HepG2 (cell line): Measurements from ENCODE around the gene GIMD1.

Experiments used
- MEF2D ChIP-seq: sonication (generic); formaldehyde crosslinking; IDR thresholded peaks from 2 replicates; pipeline ENCODE4 v1.5.1; 2020; ENCODE audit warnings: mild to moderate bottlenecking, missing genetic modification reagents
- MTA1 ChIP-seq: sonication (generic); formaldehyde crosslinking; IDR thresholded peaks from 2 replicates; pipeline ENCODE4 v1.4.0; 2020; ENCODE audit warnings: missing genetic modification reagents, mild to moderate bottlenecking, borderline replicate concordance
- STAT5B ChIP-seq: sonication (generic); formaldehyde crosslinking; IDR thresholded peaks from 2 replicates; pipeline ENCODE4 v1.4.0; 2020; ENCODE audit warnings: missing genetic modification reagents
- ZNF101 ChIP-seq: sonication (generic); formaldehyde crosslinking; IDR thresholded peaks from 2 replicates; pipeline ENCODE4 v1.4.0; 2020; ENCODE audit warnings: mild to moderate bottlenecking, low read depth, missing genetic modification reagents, borderline replicate concordance
- TF ChIP-seq, protein P1 (sequence below): fragments of 450-650 bp; IDR thresholded peaks from 2 replicates; pipeline ENCODE4 v1.6.1; 2016
- TF ChIP-seq, protein P2 (sequence below): sonication (generic); formaldehyde crosslinking; IDR thresholded peaks from 2 replicates; pipeline ENCODE4 v1.4.0; 2020; ENCODE audit warnings: low read depth, missing genetic modification reagents

DNA sequence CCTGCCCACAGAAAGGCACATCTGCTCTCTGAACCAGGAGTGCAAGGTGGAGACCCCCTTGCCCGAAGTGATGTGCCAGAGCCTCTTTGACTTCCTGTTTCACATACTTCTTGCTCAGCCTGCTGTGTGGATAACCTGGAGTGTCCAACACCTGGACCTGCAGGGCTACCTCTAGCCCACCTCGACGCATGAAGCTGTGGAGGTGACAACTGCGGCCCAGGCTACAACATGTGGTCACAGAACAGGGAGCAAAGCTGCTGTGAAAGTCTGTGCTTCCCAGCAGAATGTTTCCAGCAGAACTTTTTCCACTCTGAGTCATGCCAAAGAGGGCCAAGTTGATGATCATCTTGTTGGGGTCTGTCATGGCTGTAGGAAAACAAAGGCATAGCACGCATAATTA, 1.5 kb downstream of the GIMD1 start:
- TF ChIP-seq MTA1: no peak
- TF ChIP-seq, protein P1, sequence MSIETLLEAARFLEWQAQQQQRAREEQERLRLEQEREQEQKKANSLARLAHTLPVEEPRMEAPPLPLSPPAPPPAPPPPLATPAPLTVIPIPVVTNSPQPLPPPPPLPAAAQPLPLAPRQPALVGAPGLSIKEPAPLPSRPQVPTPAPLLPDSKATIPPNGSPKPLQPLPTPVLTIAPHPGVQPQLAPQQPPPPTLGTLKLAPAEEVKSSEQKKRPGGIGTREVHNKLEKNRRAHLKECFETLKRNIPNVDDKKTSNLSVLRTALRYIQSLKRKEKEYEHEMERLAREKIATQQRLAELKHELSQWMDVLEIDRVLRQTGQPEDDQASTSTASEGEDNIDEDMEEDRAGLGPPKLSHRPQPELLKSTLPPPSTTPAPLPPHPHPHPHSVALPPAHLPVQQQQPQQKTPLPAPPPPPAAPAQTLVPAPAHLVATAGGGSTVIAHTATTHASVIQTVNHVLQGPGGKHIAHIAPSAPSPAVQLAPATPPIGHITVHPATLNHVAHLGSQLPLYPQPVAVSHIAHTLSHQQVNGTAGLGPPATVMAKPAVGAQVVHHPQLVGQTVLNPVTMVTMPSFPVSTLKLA: no peak
- TF ChIP-seq, protein P2, sequence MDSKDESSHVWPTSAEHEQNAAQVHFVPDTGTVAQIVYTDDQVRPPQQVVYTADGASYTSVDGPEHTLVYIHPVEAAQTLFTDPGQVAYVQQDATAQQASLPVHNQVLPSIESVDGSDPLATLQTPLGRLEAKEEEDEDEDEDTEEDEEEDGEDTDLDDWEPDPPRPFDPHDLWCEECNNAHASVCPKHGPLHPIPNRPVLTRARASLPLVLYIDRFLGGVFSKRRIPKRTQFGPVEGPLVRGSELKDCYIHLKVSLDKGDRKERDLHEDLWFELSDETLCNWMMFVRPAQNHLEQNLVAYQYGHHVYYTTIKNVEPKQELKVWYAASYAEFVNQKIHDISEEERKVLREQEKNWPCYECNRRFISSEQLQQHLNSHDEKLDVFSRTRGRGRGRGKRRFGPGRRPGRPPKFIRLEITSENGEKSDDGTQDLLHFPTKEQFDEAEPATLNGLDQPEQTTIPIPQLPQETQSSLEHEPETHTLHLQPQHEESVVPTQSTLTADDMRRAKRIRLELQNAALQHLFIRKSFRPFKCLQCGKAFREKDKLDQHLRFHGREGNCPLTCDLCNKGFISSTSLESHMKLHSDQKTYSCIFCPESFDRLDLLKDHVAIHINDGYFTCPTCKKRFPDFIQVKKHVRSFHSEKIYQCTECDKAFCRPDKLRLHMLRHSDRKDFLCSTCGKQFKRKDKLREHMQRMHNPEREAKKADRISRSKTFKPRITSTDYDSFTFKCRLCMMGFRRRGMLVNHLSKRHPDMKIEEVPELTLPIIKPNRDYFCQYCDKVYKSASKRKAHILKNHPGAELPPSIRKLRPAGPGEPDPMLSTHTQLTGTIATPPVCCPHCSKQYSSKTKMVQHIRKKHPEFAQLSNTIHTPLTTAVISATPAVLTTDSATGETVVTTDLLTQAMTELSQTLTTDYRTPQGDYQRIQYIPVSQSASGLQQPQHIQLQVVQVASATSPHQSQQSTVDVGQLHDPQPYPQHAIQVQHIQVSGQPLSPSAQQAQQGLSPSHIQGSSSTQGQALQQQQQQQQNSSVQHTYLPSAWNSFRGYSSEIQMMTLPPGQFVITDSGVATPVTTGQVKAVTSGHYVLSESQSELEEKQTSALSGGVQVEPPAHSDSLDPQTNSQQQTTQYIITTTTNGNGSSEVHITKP: no peak
- no peak for TF ChIP-seq ZNF101 (CRISPR knock-in tag)
- TF ChIP-seq MEF2D (CRISPR knock-in tag): no peak
- no peak for TF ChIP-seq STAT5B
